Body of pancreas (tissue), 4 donors: ENCODE measurements around the gene MMP12.

ENCODE experiments used
- POLR2A ChIP-seq, 3 donors: fragments of 450-650 bp; IDR thresholded peaks; one replicate each; pipeline ENCODE4 v1.6.1; 2016; ENCODE audit warnings: antibody characterized with exemption in 3 of 3, mild to moderate bottlenecking in 2 of 3
- TF ChIP-seq, protein P1 (sequence below), 7 experiments: fragments of 450-650 bp in 4 of 7; fragments of 200-600 bp in 3 of 7; sonication (generic) in 3 of 7; IDR thresholded peaks; one replicate each; pipeline ENCODE4 v1.5.1; 2016 to 2019; ENCODE audit warnings: antibody characterized with exemption in 7 of 7

DNA sequence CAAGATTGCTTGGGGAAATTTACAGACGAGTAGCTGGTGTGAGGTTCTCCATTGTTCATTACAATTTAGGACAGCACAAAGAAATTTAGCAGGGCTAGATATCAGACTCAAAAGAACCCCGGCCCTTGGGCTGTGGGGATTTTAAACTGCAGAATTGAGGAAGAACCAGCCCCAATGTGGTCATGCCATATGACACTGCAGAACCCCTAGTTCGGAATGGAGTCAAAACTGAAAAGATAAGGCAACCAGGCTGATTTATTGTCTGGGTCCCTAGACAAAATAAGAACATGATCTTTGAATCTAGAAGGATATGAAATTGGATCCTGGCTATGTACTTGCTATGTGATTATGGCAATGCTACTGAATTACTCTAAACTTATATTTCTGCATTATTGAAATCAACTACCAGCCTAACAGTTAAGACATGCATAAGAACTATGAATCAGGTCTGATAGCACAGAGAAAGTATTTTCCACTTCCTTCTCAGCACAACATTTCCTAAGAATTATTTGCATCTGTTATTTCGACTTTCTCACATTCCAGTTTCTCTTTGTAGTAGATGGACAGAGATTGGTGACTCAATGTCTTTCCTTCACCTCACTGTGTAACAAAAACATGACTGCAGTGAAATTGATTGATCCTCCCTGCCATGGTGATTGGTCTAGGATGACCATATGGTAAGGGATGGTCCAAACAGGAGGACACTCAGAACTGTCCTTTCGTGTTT, 44.6 kb downstream of the MMP12 start:
- TF ChIP-seq, protein P1, sequence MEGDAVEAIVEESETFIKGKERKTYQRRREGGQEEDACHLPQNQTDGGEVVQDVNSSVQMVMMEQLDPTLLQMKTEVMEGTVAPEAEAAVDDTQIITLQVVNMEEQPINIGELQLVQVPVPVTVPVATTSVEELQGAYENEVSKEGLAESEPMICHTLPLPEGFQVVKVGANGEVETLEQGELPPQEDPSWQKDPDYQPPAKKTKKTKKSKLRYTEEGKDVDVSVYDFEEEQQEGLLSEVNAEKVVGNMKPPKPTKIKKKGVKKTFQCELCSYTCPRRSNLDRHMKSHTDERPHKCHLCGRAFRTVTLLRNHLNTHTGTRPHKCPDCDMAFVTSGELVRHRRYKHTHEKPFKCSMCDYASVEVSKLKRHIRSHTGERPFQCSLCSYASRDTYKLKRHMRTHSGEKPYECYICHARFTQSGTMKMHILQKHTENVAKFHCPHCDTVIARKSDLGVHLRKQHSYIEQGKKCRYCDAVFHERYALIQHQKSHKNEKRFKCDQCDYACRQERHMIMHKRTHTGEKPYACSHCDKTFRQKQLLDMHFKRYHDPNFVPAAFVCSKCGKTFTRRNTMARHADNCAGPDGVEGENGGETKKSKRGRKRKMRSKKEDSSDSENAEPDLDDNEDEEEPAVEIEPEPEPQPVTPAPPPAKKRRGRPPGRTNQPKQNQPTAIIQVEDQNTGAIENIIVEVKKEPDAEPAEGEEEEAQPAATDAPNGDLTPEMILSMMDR (IDR thresholded peaks at IDR 0.05), result no peak
- no peak for TF ChIP-seq POLR2A (IDR thresholded peaks at IDR 0.05)
